Astrocyte (in vitro differentiated cells and primary cell): ENCODE results near the gene LIPN.

ENCODE experiments used
- EZH2 ChIP-seq: IDR thresholded peaks from 2 replicates; pipeline ENCODE4 v1.6.1; 2012; ENCODE audit warnings: mild to moderate bottlenecking, low read length, inconsistent platforms; ENCODE audit not compliant: insufficient read depth
- TF ChIP-seq, protein P1 (sequence below): IDR thresholded peaks from 2 replicates; pipeline ENCODE4 v1.5.1; 2011; ENCODE audit warnings: low read depth, mild to moderate bottlenecking, inconsistent platforms, low read length, moderate library complexity; ENCODE audit not compliant: insufficient read depth

DNA sequence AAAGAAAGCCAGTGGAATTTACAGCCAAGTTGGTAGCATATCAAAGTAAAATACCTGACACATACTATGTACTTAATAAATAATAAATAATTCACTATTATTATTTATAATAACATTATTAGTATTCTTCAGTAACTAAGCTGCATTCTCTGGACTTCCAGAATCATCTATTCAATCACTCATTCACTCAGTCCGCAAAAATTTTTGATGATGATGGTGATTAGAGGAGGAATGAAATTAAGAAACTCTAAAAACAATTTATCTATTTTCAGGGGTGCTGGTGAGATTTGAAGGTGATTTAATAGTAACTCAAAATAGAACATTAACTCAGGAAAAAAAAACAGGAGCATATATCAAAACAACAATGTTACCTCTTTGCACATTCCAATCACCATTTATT lies 3.2 kb upstream of the LIPN start:
- no peak for TF ChIP-seq EZH2
- TF ChIP-seq, protein P1, sequence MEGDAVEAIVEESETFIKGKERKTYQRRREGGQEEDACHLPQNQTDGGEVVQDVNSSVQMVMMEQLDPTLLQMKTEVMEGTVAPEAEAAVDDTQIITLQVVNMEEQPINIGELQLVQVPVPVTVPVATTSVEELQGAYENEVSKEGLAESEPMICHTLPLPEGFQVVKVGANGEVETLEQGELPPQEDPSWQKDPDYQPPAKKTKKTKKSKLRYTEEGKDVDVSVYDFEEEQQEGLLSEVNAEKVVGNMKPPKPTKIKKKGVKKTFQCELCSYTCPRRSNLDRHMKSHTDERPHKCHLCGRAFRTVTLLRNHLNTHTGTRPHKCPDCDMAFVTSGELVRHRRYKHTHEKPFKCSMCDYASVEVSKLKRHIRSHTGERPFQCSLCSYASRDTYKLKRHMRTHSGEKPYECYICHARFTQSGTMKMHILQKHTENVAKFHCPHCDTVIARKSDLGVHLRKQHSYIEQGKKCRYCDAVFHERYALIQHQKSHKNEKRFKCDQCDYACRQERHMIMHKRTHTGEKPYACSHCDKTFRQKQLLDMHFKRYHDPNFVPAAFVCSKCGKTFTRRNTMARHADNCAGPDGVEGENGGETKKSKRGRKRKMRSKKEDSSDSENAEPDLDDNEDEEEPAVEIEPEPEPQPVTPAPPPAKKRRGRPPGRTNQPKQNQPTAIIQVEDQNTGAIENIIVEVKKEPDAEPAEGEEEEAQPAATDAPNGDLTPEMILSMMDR: no peak
